ENCODE results near the gene UBE2S.
"Not testable (repeated sequence)": the region's sequence is repeated elsewhere in the genome, so short reads cannot be mapped to it uniquely, and the experiment has no call there.

Gene UBE2S

GRCh38 chr19:55451163-55451964, 43.8 kb upstream of the UBE2S start:
- peak overlapping the region; percentile 13 to 54; a peak in 3 of 4 replicates for H3K4me3 ChIP-seq (ENCODE audit: low read depth in 1 of 2, low read length in 2 of 2)
- no peak for TF ChIP-seq CTCF (IDR thresholded peaks at IDR 0.05; ENCODE audit: borderline replicate concordance, extremely low read depth, low read length, poor library complexity, severe bottlenecking)
- TF ChIP-seq EZH2 (IDR thresholded peaks at IDR 0.05; ENCODE audit: borderline replicate concordance, low read depth, low read length, severe bottlenecking), result peak; percentile 87
- peaks cover 19% of the 10 kb centered on the region for H3K27me3 ChIP-seq (ENCODE audit: insufficient read depth, low read length, poor library complexity)
- H2AFZ ChIP-seq (ENCODE audit: low read depth, low read length), result no peak overlapping the region
- no peaks in the 10 kb centered on the region for H3K79me2 ChIP-seq (ENCODE audit: insufficient read depth, low read length)
- ATAC-seq (ENCODE audit: insufficient read depth, low read depth) (0 out of 3 replicates have a peak, but pooled peaks have one; percentile 12), DNase-seq (peak; percentile 21)
- H3K9ac ChIP-seq (ENCODE audit: low read depth, low read length), result peak overlapping the region; percentile 49; the same call in 1 of the 2 replicates
- H3K4me1 ChIP-seq (ENCODE audit: insufficient read depth, low read length), result peaks cover 16% of the 10 kb centered on the region
- peaks cover 12% of the 10 kb centered on the region; the same call in 1 of the 2 replicates for H3K36me3 ChIP-seq (ENCODE audit: insufficient read depth, low read length)
- H3K27ac ChIP-seq (ENCODE audit: low read length), result no peak overlapping the region
- H3K9me3 ChIP-seq (ENCODE audit: insufficient read depth, low read length, severe bottlenecking), result no peaks in the 10 kb centered on the region
- H4K20me1 ChIP-seq (ENCODE audit: insufficient read depth, low read length), result peaks cover 11% of the 10 kb centered on the region; the same call in 1 of the 2 replicates
- H3K4me2 ChIP-seq (ENCODE audit: insufficient read depth, low read length), result peak overlapping the region; percentile 85

DNA sequence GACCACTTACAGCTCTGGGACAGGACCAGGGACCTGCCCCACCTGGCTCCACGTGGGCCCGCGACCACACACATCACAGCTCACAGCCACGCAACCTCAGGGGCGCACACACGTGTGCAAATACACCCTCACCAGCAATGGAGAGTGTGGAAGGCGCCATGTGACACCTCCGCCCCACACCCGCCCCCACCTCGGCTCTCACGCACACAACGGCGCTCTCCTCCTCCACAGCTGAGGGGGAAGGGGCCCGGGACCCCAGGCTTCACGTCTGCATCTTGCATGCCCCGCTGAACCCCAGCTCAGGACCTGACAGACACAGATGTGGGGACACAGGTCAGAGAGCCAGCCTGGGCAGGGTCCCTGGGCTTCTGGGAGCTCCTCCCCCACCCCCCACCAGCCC, 41.9 kb upstream of the UBE2S start:
- H3K9me3 ChIP-seq (ENCODE audit: insufficient read depth, low read length, severe bottlenecking), result no peaks in the 10 kb centered on the region
- 0 out of 2 replicates have a peak, but pooled peaks cover 4% of the 10 kb centered on the region for H3K36me3 ChIP-seq (ENCODE audit: insufficient read depth, low read length)
- H3K27ac ChIP-seq (ENCODE audit: low read length), result no peak overlapping the region
- peaks cover 23% of the 10 kb centered on the region for H3K27me3 ChIP-seq (ENCODE audit: insufficient read depth, low read length, poor library complexity)
- no peak overlapping the region for H3K4me3 ChIP-seq (ENCODE audit: low read depth in 1 of 2, low read length in 2 of 2)
- H4K20me1 ChIP-seq (ENCODE audit: insufficient read depth, low read length), result peaks cover 15% of the 10 kb centered on the region; the same call in 1 of the 2 replicates
- no peak overlapping the region for H3K9ac ChIP-seq (ENCODE audit: low read depth, low read length)
- H3K79me2 ChIP-seq (ENCODE audit: insufficient read depth, low read length), result no peaks in the 10 kb centered on the region
- H3K4me1 ChIP-seq (ENCODE audit: insufficient read depth, low read length), result peaks cover 16% of the 10 kb centered on the region
- DNase-seq (no peak), ATAC-seq (ENCODE audit: insufficient read depth, low read depth) (no peak)
- TF ChIP-seq CTCF (IDR thresholded peaks at IDR 0.05; ENCODE audit: borderline replicate concordance, extremely low read depth, low read length, poor library complexity, severe bottlenecking) (no peak), EZH2 (IDR thresholded peaks at IDR 0.05; ENCODE audit: borderline replicate concordance, low read depth, low read length, severe bottlenecking) (no peak)
- H2AFZ ChIP-seq (ENCODE audit: low read depth, low read length), result no peak overlapping the region
- H3K4me2 ChIP-seq (ENCODE audit: insufficient read depth, low read length), result no peak overlapping the region

DNA sequence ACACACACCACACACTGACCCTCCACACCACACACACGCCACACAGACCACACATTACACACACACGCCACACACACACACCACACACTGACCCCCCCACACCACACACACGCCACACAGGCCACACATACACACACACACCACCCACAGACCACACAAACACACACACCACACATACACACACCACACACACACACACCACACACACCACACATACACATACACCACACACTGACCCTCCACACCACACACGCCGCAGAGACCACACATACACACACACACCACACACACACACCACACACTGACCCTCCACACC, 40.5 kb upstream of the UBE2S start:
- Histone ChIP-seq H4K20me1 (ENCODE audit: insufficient read depth, low read length) (peaks cover 14% of the 10 kb centered on the region; the same call in 1 of the 2 replicates), H3K27me3 (ENCODE audit: insufficient read depth, low read length, poor library complexity) (peaks cover 36% of the 10 kb centered on the region), H3K4me1 (ENCODE audit: insufficient read depth, low read length) (peaks cover 22% of the 10 kb centered on the region)
- not testable (repeated sequence) for H3K4me3 ChIP-seq (ENCODE audit: low read depth in 1 of 2, low read length in 2 of 2); H3K4me2 ChIP-seq (ENCODE audit: insufficient read depth, low read length); H2AFZ ChIP-seq (ENCODE audit: low read depth, low read length); H3K27ac ChIP-seq (ENCODE audit: low read length); H3K79me2 ChIP-seq (ENCODE audit: insufficient read depth, low read length); H3K9ac ChIP-seq (ENCODE audit: low read depth, low read length); ATAC-seq (ENCODE audit: insufficient read depth, low read depth); DNase-seq; H3K9me3 ChIP-seq (ENCODE audit: insufficient read depth, low read length, severe bottlenecking); H3K36me3 ChIP-seq (ENCODE audit: insufficient read depth, low read length)

DNA sequence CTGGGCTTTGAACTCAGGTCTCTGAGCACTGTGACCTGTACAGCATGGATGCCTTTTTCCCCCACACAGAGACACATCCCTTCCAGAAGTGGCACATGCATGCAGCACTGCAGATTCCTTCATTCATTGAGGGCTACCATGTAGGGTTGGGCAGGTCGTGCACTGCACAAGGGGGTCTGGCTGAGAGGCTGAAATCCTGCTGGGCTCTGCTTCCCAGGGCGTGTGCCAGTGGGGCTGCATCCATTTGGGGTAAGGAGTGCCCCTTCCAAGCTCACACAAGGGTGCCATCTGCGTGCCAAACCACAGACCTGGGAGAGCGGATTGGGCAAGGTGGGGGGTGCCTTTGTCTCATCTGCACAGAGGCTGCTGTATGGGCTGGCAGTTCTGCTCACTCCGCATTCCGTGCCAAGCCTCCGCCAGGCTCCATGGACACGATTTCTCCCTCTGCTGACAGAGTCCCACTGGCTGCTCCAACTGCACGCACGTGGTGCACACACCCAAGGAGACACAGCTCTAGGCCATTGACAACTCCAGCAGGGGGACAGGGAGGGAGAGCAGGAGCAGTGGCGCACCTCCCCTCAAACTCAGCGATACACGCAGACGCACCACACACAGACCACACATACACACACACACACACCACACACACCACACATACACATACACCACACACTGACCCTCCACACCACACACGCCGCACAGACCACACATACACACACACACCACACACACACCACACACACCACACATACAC, 40.0 kb upstream of the UBE2S start:
- no peaks in the 10 kb centered on the region for H3K79me2 ChIP-seq (ENCODE audit: insufficient read depth, low read length)
- DNase-seq, result peak; percentile 20
- no peak overlapping the region for H3K4me2 ChIP-seq (ENCODE audit: insufficient read depth, low read length)
- H3K4me3 ChIP-seq (ENCODE audit: low read depth in 1 of 2, low read length in 2 of 2), result no peak overlapping the region
- H4K20me1 ChIP-seq (ENCODE audit: insufficient read depth, low read length), result peaks cover 13% of the 10 kb centered on the region; the same call in 1 of the 2 replicates
- H3K27me3 ChIP-seq (ENCODE audit: insufficient read depth, low read length, poor library complexity), result peaks cover 42% of the 10 kb centered on the region
- no peak overlapping the region for H2AFZ ChIP-seq (ENCODE audit: low read depth, low read length)
- H3K9me3 ChIP-seq (ENCODE audit: insufficient read depth, low read length, severe bottlenecking), result no peaks in the 10 kb centered on the region
- H3K9ac ChIP-seq (ENCODE audit: low read depth, low read length), result no peak overlapping the region
- no peaks in the 10 kb centered on the region for H3K36me3 ChIP-seq (ENCODE audit: insufficient read depth, low read length)
- H3K27ac ChIP-seq (ENCODE audit: low read length), result no peak overlapping the region
- H3K4me1 ChIP-seq (ENCODE audit: insufficient read depth, low read length), result peaks cover 24% of the 10 kb centered on the region
- ATAC-seq (ENCODE audit: insufficient read depth, low read depth), result peak; percentile 22; the same call in 2 of the 3 replicates
- TF ChIP-seq EZH2 (IDR thresholded peaks at IDR 0.05; ENCODE audit: borderline replicate concordance, low read depth, low read length, severe bottlenecking), result no peak
- no peak for TF ChIP-seq CTCF (IDR thresholded peaks at IDR 0.05; ENCODE audit: borderline replicate concordance, extremely low read depth, low read length, poor library complexity, severe bottlenecking)

Data from DND-41 (cell line).